Adrenal gland (tissue), 12 donors: ENCODE data around the gene CYP2A13. TPM values are rescaled to one million over a fixed set of nuclear protein-coding genes. Genes with fewer than 3 reads are reported as not detected.
"Not testable (repeated sequence)": the region's sequence is repeated elsewhere in the genome, so short reads cannot be mapped to it uniquely, and the experiment has no call there.

ENCODE experiments used
- DNase-seq, 7 donors: peaks; one replicate each; pipeline ENCODE4 v3.0.0-alpha.2; 2019 to 2020
- H3K27ac ChIP-seq, 5 donors: fragments of 200-600 bp; sonication (generic) in 4 of 5; 1 replicate in 3 of 5; 2 replicates in 2 of 5; pipeline versions ENCODE4 v1.5.1 to v1.8.0; 2016 to 2020; ENCODE audit warnings: mild to moderate bottlenecking in 1 of 5
- H3K27me3 ChIP-seq: fragments of 200-600 bp; 2 replicates; pipeline ENCODE4 v1.8.0; 2021
- H3K36me3 ChIP-seq, 2 donors: fragments of 200-600 bp; replicated peaks in 1 of 2; 1 replicate in 1 of 2; 2 replicates in 1 of 2; pipeline versions ENCODE4 v1.5.1 to v1.8.0; 2018 to 2022
- H3K4me1 ChIP-seq, 2 donors: fragments of 200-600 bp; replicated peaks in 1 of 2; 1 replicate in 1 of 2; 2 replicates in 1 of 2; pipeline versions ENCODE4 v1.5.1 to v1.8.0; 2018 to 2021
- H3K4me3 ChIP-seq, 4 donors: fragments of 200-600 bp; sonication (generic) in 3 of 4; one replicate each; pipeline ENCODE4 v1.5.1; 2016 to 2018
- H3K9me3 ChIP-seq, 3 donors: fragments of 200-600 bp; sonication (generic) in 1 of 3; replicated peaks in 1 of 3; 1 replicate in 2 of 3; 2 replicates in 1 of 3; pipeline versions ENCODE4 v1.5.1 to v1.8.0; 2016 to 2021
- POLR2A ChIP-seq, 2 donors: fragments of 450-650 bp; IDR thresholded peaks; one replicate each; pipeline ENCODE4 v1.6.1; 2017; ENCODE audit warnings: antibody characterized with exemption in 2 of 2, mild to moderate bottlenecking in 2 of 2, moderate library complexity in 1 of 2
- WGBS, 4 donors: extraction: QIAGEN DNeasy Blood & Tissue Kit in 2 of 4; methylation state at CpG; one replicate each; pipeline versions ENCODE4 v1.1.5 to v1.1.7; 2013 to 2017; 5-methylcytosine and 5-hydroxymethylcytosine counted together
- intact Hi-C, 2 donors: fragments of 100-400 bp; cut with DNase I; formaldehyde crosslinking; loops; one replicate each; pipeline versions ENCODE4 v1.14.1 to v1.15.0; 2022 to 2023
- polyA plus RNA-seq, 3 donors: library from polyadenylated mRNA; stranded (reverse); fragments of 200-250 nt in 2 of 3; fragments of 350-450 nt in 1 of 3; fragmentation: Illumina TruSeq in 1 of 3; extraction: RNeasy Lipid Tissue Mini Kit (QIAGEN cat#74804) in 1 of 3; gene quantifications; one replicate each; pipeline ENCODE4 v1.2.3, GENCODE V29; 2013 to 2014
- total RNA-seq, 9 donors: library from RNA; depleted of rRNA in 4 of 9; stranded (reverse); fragments of >200 nt in 4 of 9; fragments of 120-200 nt in 1 of 9; fragmentation: NEBNext Ultra II Directional in 1 of 9; extraction: Animal tissue kit (Norgen Biotek cat#: 25700) in 1 of 9; gene quantifications; one replicate each; pipeline versions ENCODE4 v1.1.0 to v1.2.4, GENCODE V29; 2013 to 2023
- TF ChIP-seq, protein P1 (sequence below), 6 experiments: fragments of 450-650 bp in 4 of 6; fragments of 200-600 bp in 2 of 6; sonication (generic) in 1 of 6; IDR thresholded peaks; 1 replicate in 5 of 6; 2 replicates in 1 of 6; pipeline versions ENCODE4 v1.5.1 to v1.8.0; 2016 to 2021; ENCODE audit warnings: antibody characterized with exemption in 6 of 6, mild to moderate bottlenecking in 2 of 6, moderate library complexity in 1 of 6
- donor health status: healthy with polysubstance abuse.
- donor health status: Bipolar disorder and iron deficiency.
- donor health status: DM: yes; HTN: yes; CAD: no.
- donor health status: DM: no; HTN: no; CAD: no.
- donor health status: DM: no; HTN: no; CAD: no.
- donor health status: DM: yes; HTN: yes; CAD: no.

CYP2A13 gene
- total and polyA plus RNA-seq, 12 donors = not detected

DNA sequence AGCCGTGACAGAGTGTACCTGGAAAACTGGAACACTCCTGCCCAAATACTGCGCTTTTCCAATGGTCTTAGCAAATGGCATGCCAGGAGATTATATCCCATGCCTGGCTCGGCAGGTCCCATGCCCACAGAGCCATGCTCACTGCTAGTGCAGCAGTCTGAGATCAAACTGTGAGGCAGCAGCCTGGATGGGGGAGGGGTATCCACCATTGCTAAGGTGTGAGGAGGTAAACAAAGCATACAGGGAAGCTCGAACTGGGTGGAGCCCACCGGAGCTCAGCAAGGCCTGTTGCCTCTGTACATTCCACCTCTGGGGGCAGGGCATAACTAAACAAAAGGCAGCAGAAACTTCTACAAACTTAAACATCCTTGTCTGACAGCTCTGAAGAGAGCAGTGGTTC is 10.5 kb downstream of the CYP2A13 start:
- H3K27me3 ChIP-seq = no peaks in the 10 kb centered on the region
- intact Hi-C loops = no loop called here
- no peaks in the 10 kb centered on the region for H3K4me1 ChIP-seq
- H3K4me3 ChIP-seq = no peak overlapping the region
- H3K9me3 ChIP-seq = no peaks in the 10 kb centered on the region
- TF ChIP-seq, protein P1, sequence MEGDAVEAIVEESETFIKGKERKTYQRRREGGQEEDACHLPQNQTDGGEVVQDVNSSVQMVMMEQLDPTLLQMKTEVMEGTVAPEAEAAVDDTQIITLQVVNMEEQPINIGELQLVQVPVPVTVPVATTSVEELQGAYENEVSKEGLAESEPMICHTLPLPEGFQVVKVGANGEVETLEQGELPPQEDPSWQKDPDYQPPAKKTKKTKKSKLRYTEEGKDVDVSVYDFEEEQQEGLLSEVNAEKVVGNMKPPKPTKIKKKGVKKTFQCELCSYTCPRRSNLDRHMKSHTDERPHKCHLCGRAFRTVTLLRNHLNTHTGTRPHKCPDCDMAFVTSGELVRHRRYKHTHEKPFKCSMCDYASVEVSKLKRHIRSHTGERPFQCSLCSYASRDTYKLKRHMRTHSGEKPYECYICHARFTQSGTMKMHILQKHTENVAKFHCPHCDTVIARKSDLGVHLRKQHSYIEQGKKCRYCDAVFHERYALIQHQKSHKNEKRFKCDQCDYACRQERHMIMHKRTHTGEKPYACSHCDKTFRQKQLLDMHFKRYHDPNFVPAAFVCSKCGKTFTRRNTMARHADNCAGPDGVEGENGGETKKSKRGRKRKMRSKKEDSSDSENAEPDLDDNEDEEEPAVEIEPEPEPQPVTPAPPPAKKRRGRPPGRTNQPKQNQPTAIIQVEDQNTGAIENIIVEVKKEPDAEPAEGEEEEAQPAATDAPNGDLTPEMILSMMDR (IDR thresholded peaks at IDR 0.05) = no peak
- TF ChIP-seq POLR2A (IDR thresholded peaks at IDR 0.05) = no peak
- 56 to 79% (median 72%) methylated on average over 3 to 5 of the region's 5 CpGs for WGBS, 4 donors
- no peak overlapping the region for H3K27ac ChIP-seq
- H3K36me3 ChIP-seq = no peaks in the 10 kb centered on the region
- no peak for DNase-seq

DNA sequence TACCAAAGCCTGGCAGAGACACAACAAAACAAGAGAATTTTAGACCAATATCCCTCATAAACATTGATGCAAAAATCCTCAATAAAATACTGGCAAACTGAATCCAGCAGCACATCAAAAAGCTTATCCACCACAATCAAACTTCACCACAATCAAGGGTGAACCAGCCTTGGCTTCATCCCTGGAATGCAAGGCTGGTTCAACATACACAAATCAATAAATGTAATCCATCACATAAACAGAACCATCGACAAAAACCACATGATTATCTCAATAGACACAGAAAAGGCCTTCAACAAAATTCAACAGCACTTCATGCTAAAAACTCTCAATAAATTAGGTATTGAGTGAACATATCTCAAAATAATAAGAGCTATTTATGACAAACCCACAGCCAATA is 14.0 kb downstream of the CYP2A13 start:
- H3K36me3 ChIP-seq, H3K27ac ChIP-seq, H3K4me3 ChIP-seq, H3K9me3 ChIP-seq, intact Hi-C loops, DNase-seq, H3K4me1 ChIP-seq, H3K27me3 ChIP-seq: not testable (repeated sequence)
- WGBS, 4 donors = 86 to 96% (median 92%) methylated on average over 1 of the region's 1 CpG

DNA sequence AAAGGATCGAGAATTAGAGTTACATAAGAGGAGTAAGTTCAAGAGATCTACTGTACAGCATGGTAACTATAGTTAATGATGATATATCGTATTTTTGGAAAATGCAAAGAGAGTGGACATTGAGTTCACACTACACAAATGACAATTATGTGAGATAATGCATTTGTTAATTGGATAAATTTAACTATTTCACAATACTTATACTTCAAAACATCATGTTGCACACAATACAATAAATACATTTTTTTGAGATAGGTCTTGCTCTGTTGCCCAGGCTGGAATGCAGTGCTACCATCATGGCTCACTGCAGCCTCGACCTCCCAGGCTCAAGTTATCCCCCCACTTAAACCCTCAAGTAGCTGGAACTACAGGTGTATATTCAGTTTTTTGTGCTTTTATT is 17.9 kb downstream of the CYP2A13 start:
- Histone ChIP-seq H3K27ac (no peak overlapping the region), H3K9me3 (no peaks in the 10 kb centered on the region), H3K4me3 (no peak overlapping the region), H3K36me3 (no peaks in the 10 kb centered on the region), H3K4me1 (no peaks in the 10 kb centered on the region), H3K27me3 (no peaks in the 10 kb centered on the region)
- WGBS, 4 donors = 73 to 81% (median 79%) methylated on average over 3 of the region's 3 CpGs
- TF ChIP-seq POLR2A (IDR thresholded peaks at IDR 0.05) = no peak
- TF ChIP-seq, protein P1 (IDR thresholded peaks at IDR 0.05) = no peak
- intact Hi-C loops = no loop called here
- DNase-seq = no peak

DNA sequence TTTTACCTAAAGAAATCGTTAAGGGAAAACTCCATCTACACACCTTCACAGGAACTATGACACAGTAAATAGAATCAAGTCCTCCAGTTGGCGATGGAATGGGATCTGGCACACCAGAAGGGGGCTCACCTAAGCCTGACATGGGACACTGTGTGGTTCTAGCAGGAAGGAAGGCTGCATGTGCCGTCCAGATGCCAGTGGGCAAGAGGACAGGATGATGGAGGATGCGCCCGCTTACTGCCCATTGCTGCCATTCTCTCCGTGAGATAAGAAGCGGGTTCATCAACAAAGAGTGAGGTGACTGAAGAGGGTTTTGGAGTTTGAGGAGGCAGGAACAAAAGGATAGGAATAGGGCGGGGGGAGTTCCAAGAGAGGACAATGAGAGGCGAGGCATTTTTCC is 23.0 kb downstream of the CYP2A13 start:
- Histone ChIP-seq H3K36me3 (no peaks in the 10 kb centered on the region), H3K27me3 (no peaks in the 10 kb centered on the region), H3K4me3 (no peak overlapping the region), H3K27ac (no peak overlapping the region), H3K4me1 (no peaks in the 10 kb centered on the region), H3K9me3 (no peaks in the 10 kb centered on the region)
- TF ChIP-seq, protein P1 (IDR thresholded peaks at IDR 0.05) = no peak
- TF ChIP-seq POLR2A (IDR thresholded peaks at IDR 0.05) = no peak
- WGBS, 4 donors = 76 to 85% (median 85%) methylated on average over 9 of the region's 9 CpGs
- intact Hi-C loops = no loop called here
- DNase-seq = no peak

DNA sequence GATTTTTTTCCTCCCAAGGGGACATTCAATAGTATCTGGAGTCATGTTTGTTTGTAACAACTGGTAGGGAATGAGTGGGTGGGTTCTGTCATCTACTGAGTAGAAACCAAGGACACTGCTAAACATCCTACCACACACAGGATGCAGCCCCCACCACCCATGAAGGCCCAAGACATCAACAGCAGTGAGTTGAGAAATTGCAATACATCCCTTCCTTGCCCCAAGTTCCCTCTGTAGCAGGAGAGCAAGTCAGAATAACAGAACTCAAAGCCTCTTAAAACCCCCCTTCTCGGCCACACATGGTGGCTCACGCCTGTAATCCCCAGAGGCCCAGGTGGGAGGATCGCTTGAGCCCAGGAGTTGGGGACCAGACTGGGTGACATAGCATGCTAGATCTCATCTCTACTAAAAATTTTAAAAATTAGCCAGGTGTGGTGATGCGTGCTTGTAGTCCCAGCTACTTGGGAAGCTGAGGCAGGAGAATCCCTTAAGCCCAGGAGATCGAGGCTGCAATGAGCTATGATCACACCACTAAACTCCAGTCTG is 23.6 kb downstream of the CYP2A13 start:
- TF ChIP-seq, protein P1 (IDR thresholded peaks at IDR 0.05) = no peak
- no peak for TF ChIP-seq POLR2A (IDR thresholded peaks at IDR 0.05)
- WGBS, 4 donors = 85 to 95% (median 93%) methylated on average over 4 to 5 of the region's 5 CpGs
- intact Hi-C loops = no loop called here
- no peak overlapping the region for H3K4me3 ChIP-seq
- no peaks in the 10 kb centered on the region for H3K27me3 ChIP-seq
- H3K36me3 ChIP-seq = no peaks in the 10 kb centered on the region
- no peak for DNase-seq
- H3K9me3 ChIP-seq = no peaks in the 10 kb centered on the region
- no peak overlapping the region for H3K27ac ChIP-seq
- H3K4me1 ChIP-seq = no peaks in the 10 kb centered on the region
